ENCODE data around the gene DESI2.

Gene DESI2

GRCh38 chr1:244652623-244653438 is at the start of gene DESI2 (continued):
- TF ChIP-seq ZNF302 (tag by site-specific recombination; IDR thresholded peaks at IDR 0.05; ENCODE audit: low read depth) (no peak), ZNF169 (tag by site-specific recombination; IDR thresholded peaks at IDR 0.05) (no peak), ZBTB44 (tag by site-specific recombination; IDR thresholded peaks at IDR 0.05) (peak; percentile 41; the same call in 1 of the 2 replicates), ZNF146 (tag by site-specific recombination; IDR thresholded peaks at IDR 0.05) (0 out of 2 replicates have a peak, but pooled peaks have one; percentile 3), MZF1 (tag by site-specific recombination; IDR thresholded peaks at IDR 0.05; ENCODE audit: borderline replicate concordance) (peak; percentile 67; the same call in 1 of the 2 replicates), ZNF561 (tag by site-specific recombination; IDR thresholded peaks at IDR 0.05; ENCODE audit: borderline replicate concordance) (peak; percentile 97), ZNF26 (tag by site-specific recombination; IDR thresholded peaks at IDR 0.05) (no peak), ZNF416 (tag by site-specific recombination; IDR thresholded peaks at IDR 0.05) (no peak), ZNF658 (tag by site-specific recombination; IDR thresholded peaks at IDR 0.05) (no peak), ZNF623 (tag by site-specific recombination; IDR thresholded peaks at IDR 0.05) (no peak), ZNF518A (tag by site-specific recombination; conservative IDR thresholded peaks at IDR 0.05; ENCODE audit: low read depth) (peak; percentile 57; the same call in 1 of the 2 replicates), PRDM4 (tag by site-specific recombination; IDR thresholded peaks at IDR 0.05) (no peak), ATF2 (tag by site-specific recombination; IDR thresholded peaks at IDR 0.05; ENCODE audit: low read depth) (no peak), FEZF1 (tag by site-specific recombination; IDR thresholded peaks at IDR 0.05) (no peak), GLI2 (tag by site-specific recombination; IDR thresholded peaks at IDR 0.05; ENCODE audit: borderline replicate concordance, low read depth) (no peak), ZFHX2 (tag by site-specific recombination; conservative IDR thresholded peaks at IDR 0.05) (peak; percentile 69), ZNF138 (tag by site-specific recombination; IDR thresholded peaks at IDR 0.05; ENCODE audit: borderline replicate concordance) (no peak), ZNF362 (tag by site-specific recombination; IDR thresholded peaks at IDR 0.05) (no peak), ZNF10 (tag by site-specific recombination; IDR thresholded peaks at IDR 0.05) (peak; percentile 45; the same call in 1 of the 2 replicates), ZNF184 (tag by site-specific recombination; IDR thresholded peaks at IDR 0.05) (peak; percentile 72), ZNF521 (tag by site-specific recombination; IDR thresholded peaks at IDR 0.05) (no peak), ZNF513 (tag by site-specific recombination; IDR thresholded peaks at IDR 0.05) (peak; percentile 36), OSR2 (tag by site-specific recombination; IDR thresholded peaks at IDR 0.05) (peak; percentile 36), IKZF3 (tag by site-specific recombination; IDR thresholded peaks at IDR 0.05) (peak; percentile 41; the same call in 1 of the 2 replicates)

All from HEK293 (cell line).